Measurements from ENCODE around the gene NRF1.

DNA sequence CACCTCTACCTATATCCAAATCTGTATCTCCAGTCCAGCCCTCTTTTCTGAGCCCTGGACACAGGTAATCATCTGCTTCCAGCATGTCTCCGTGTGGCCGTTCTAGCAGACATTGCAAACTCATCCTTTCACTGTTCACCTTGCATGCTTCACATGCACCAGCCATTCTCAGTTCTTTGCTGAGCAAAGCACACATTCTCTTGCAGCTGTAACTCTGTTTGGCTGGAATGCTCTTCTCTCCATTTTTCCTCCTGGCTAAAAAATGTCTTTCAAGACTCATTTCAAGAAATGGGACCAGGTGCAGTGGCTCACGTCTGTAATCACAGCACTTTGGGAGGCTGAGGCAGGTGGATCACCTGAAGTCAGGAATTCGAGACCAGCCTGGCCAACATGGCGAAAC, 40.3 kb upstream of the NRF1 start:
- TF ChIP-seq RFX5 (IDR thresholded peaks at IDR 0.05) (no peak), CTCF (IDR thresholded peaks at IDR 0.05) (no peak), JUN (IDR thresholded peaks at IDR 0.05) (no peak), HOXA7 (CRISPR knock-in tag; IDR thresholded peaks at IDR 0.05) (no peak), POLR2A (IDR thresholded peaks at IDR 0.05; ENCODE audit: low read length) (no peak), ESRRA (IDR thresholded peaks at IDR 0.05; ENCODE audit: borderline replicate concordance, low read length) (no peak), PHF8 (IDR thresholded peaks at IDR 0.05; ENCODE audit: borderline replicate concordance, low read depth) (no peak), MAX (IDR thresholded peaks at IDR 0.05) (no peak), SREBF2 (IDR thresholded peaks at IDR 0.05) (no peak), MYC (IDR thresholded peaks at IDR 0.05; ENCODE audit: borderline replicate concordance, low read length) (no peak), FOSL2 (IDR thresholded peaks at IDR 0.05) (no peak), FOSL2 (CRISPR knock-in tag; IDR thresholded peaks at IDR 0.05) (no peak)
- TF ChIP-seq, protein P1, sequence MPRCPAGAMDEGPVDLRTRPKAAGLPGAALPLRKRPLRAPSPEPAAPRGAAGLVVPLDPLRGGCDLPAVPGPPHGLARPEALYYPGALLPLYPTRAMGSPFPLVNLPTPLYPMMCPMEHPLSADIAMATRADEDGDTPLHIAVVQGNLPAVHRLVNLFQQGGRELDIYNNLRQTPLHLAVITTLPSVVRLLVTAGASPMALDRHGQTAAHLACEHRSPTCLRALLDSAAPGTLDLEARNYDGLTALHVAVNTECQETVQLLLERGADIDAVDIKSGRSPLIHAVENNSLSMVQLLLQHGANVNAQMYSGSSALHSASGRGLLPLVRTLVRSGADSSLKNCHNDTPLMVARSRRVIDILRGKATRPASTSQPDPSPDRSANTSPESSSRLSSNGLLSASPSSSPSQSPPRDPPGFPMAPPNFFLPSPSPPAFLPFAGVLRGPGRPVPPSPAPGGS (IDR thresholded peaks at IDR 0.05) = no peak
- TF ChIP-seq, protein P2, sequence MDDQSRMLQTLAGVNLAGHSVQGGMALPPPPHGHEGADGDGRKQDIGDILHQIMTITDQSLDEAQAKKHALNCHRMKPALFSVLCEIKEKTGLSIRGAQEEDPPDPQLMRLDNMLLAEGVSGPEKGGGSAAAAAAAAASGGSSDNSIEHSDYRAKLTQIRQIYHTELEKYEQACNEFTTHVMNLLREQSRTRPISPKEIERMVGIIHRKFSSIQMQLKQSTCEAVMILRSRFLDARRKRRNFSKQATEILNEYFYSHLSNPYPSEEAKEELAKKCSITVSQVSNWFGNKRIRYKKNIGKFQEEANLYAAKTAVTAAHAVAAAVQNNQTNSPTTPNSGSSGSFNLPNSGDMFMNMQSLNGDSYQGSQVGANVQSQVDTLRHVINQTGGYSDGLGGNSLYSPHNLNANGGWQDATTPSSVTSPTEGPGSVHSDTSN (IDR thresholded peaks at IDR 0.05) = no peak
- TF ChIP-seq, protein P3, sequence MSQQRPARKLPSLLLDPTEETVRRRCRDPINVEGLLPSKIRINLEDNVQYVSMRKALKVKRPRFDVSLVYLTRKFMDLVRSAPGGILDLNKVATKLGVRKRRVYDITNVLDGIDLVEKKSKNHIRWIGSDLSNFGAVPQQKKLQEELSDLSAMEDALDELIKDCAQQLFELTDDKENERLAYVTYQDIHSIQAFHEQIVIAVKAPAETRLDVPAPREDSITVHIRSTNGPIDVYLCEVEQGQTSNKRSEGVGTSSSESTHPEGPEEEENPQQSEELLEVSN (IDR thresholded peaks at IDR 0.05; ENCODE audit: borderline replicate concordance, low read depth) = no peak

Data from A549 (cell line).